B cell (primary cell): ENCODE measurements around the gene SEC23B. TPM values are rescaled to one million over a fixed set of nuclear protein-coding genes. Genes with fewer than 3 reads are reported as not detected.

ENCODE experiments used
- ATAC-seq: fragments of 200-7000 bp; cut with Tn5 transposase; one replicate; pipeline ENCODE4 v1.10.0; 2021; ENCODE audit warnings: low read depth, mild to moderate bottlenecking, moderate number of reproducible peaks, moderate library complexity
- CTCF ChIA-PET: fragments of 350-600 bp; sonication (Branson Sonifier 250); formaldehyde crosslinking; loops from one replicate; lab custom pipeline; 2021; ENCODE audit warnings: antibody characterized with exemption, inconsistent platforms; lab: Charles Lee
- POLR2A ChIA-PET: fragments of 350-600 bp; sonication (Branson Sonifier 250); formaldehyde crosslinking; loops from one replicate; lab custom pipeline; 2021; ENCODE audit warnings: antibody characterized with exemption; lab: Charles Lee
- DNase-seq: peaks from one replicate; pipeline ENCODE4 v3.0.0; 2013
- H2AFZ ChIP-seq: 2 replicates; pipeline ENCODE4 v1.6.1; 2012; ENCODE audit warnings: mild to moderate bottlenecking, low read depth, low read length; ENCODE audit not compliant: insufficient read depth, poor library complexity, severe bottlenecking
- H3K27ac ChIP-seq, 2 donors: 1 replicate in 1 of 2; 2 replicates in 1 of 2; pipeline ENCODE4 v1.5.1; 2012 to 2013; ENCODE audit warnings: low read length in 2 of 2, mild to moderate bottlenecking in 2 of 2, moderate library complexity in 1 of 2
- H3K27me3 ChIP-seq, 4 experiments: fragments of 200-600 bp in 1 of 4; sonication (generic) in 1 of 4; replicated peaks in 1 of 4; 1 replicate in 2 of 4; 2 replicates in 2 of 4; pipeline versions ENCODE4 v1.6.1 to v1.7.0; 2013 to 2016; ENCODE audit warnings: low read length in 3 of 4, mild to moderate bottlenecking in 2 of 4, mixed read lengths in 1 of 4, moderate library complexity in 1 of 4; ENCODE audit not compliant: insufficient read depth in 4 of 4, control insufficient read depth in 3 of 4; ENCODE audit errors: control extremely low read depth in 1 of 4
- H3K36me3 ChIP-seq, 2 experiments: replicated peaks in 1 of 2; 1 replicate in 1 of 2; 2 replicates in 1 of 2; pipeline versions ENCODE4 v1.6.1 to v1.7.1; 2013; ENCODE audit warnings: low read length in 1 of 2; ENCODE audit not compliant: insufficient read depth in 2 of 2, control insufficient read depth in 1 of 2; ENCODE audit errors: control extremely low read depth in 1 of 2, extremely low read depth in 1 of 2
- H3K4me1 ChIP-seq, 2 donors: fragments of 200-600 bp in 1 of 2; sonication (generic) in 1 of 2; 1 replicate in 1 of 2; 2 replicates in 1 of 2; pipeline versions ENCODE4 v1.5.1 to v1.6.1; 2013 to 2017; ENCODE audit warnings: low read length in 2 of 2; ENCODE audit not compliant: control insufficient read depth in 2 of 2, insufficient read depth in 2 of 2
- H3K4me2 ChIP-seq: replicated peaks from 2 replicates; pipeline ENCODE3; 2012; ENCODE audit warnings: mild to moderate bottlenecking, low read depth, low read length; ENCODE audit not compliant: poor library complexity, severe bottlenecking
- H3K4me3 ChIP-seq, 5 experiments: fragments of 200-600 bp in 1 of 5; sonication (generic) in 1 of 5; 1 replicate in 3 of 5; 2 replicates in 2 of 5; pipeline versions ENCODE4 v1.5.1 to v1.7.0; 2011 to 2016; ENCODE audit warnings: low read length in 4 of 5, mild to moderate bottlenecking in 4 of 5, low read depth in 2 of 5, control low read depth in 1 of 5, moderate library complexity in 1 of 5; ENCODE audit not compliant: insufficient read depth in 1 of 5; ENCODE audit errors: control extremely low read depth in 1 of 5, extremely low read depth in 1 of 5
- H3K79me2 ChIP-seq: fragments of 200-600 bp; sonication (generic); one replicate; pipeline ENCODE4 v1.6.0; 2016; ENCODE audit warnings: low read length; ENCODE audit not compliant: control insufficient read depth, insufficient read depth
- H3K9ac ChIP-seq: fragments of 200-600 bp; sonication (generic); 2 replicates; pipeline ENCODE4 v1.6.1; 2017; ENCODE audit warnings: mild to moderate bottlenecking, low read length, moderate library complexity
- H3K9me3 ChIP-seq, 3 donors: one replicate each; pipeline versions ENCODE4 v1.6.1 to v1.7.1; 2013; ENCODE audit warnings: low read length in 2 of 3; ENCODE audit not compliant: control insufficient read depth in 2 of 3, insufficient read depth in 1 of 3; ENCODE audit errors: control extremely low read depth in 1 of 3
- H4K20me1 ChIP-seq: 2 replicates; pipeline ENCODE4 v1.6.0; 2012; ENCODE audit warnings: mild to moderate bottlenecking, low read length; ENCODE audit not compliant: insufficient read depth, control insufficient read depth, poor library complexity, severe bottlenecking
- H3K27ac Mint-ChIP-seq: one replicate; pipeline ENCODE4 v1.8.0; 2021; ENCODE audit warnings: mixed read lengths
- H3K27me3 Mint-ChIP-seq: one replicate; pipeline ENCODE4 v1.8.0; 2021; ENCODE audit warnings: mixed read lengths
- H3K4me1 Mint-ChIP-seq: one replicate; pipeline ENCODE4 v1.8.0; 2021; ENCODE audit warnings: mixed read lengths
- H3K4me3 Mint-ChIP-seq: one replicate; pipeline ENCODE4 v1.8.0; 2021; ENCODE audit warnings: mixed read lengths
- H3K9me3 Mint-ChIP-seq: one replicate; pipeline ENCODE4 v1.8.0; 2022; ENCODE audit warnings: mixed read lengths; ENCODE audit not compliant: insufficient read depth
- EZH2 ChIP-seq: IDR thresholded peaks from 2 replicates; pipeline ENCODE4 v1.6.1; 2012; ENCODE audit warnings: borderline replicate concordance, low read depth, mild to moderate bottlenecking, moderate library complexity, low read length; ENCODE audit not compliant: insufficient read depth, poor library complexity, severe bottlenecking
- WGBS: methylation state at CpG from one replicate; pipeline ENCODE4 v1.1.5; 2013; ENCODE audit warnings: missing lambda C conversion rate; ENCODE audit not compliant: insufficient coverage; 5-methylcytosine and 5-hydroxymethylcytosine counted together
- intact Hi-C: fragments of 100-400 bp; cut with micrococcal nuclease; formaldehyde crosslinking; loops from one replicate; pipeline ENCODE4 v1.10.0; 2022
- polyA plus RNA-seq: library from polyadenylated mRNA; depleted of rRNA; stranded (reverse); fragments of >200 nt; gene quantifications from 2 replicates; pipeline ENCODE4 v1.2.3, GENCODE V29; 2012
- total RNA-seq, 2 donors: library from RNA; stranded (reverse); fragments of 120-200 nt in 1 of 2; gene quantifications; 1 replicate in 1 of 2; 2 replicates in 1 of 2; pipeline versions ENCODE4 v1.2.3 to v1.2.4, GENCODE V29; 2013 to 2022
- TF ChIP-seq, protein P1 (sequence below): fragments of 200-600 bp; IDR thresholded peaks from one replicate; pipeline ENCODE4 v1.8.0; 2022; ENCODE audit warnings: antibody characterized with exemption, mild to moderate bottlenecking

The SEC23B gene
- total and polyA plus RNA-seq, 2 donors (not counting 1 experiment from before 2014, with no cell fraction given) = 19.5 to 39.4 TPM

DNA sequence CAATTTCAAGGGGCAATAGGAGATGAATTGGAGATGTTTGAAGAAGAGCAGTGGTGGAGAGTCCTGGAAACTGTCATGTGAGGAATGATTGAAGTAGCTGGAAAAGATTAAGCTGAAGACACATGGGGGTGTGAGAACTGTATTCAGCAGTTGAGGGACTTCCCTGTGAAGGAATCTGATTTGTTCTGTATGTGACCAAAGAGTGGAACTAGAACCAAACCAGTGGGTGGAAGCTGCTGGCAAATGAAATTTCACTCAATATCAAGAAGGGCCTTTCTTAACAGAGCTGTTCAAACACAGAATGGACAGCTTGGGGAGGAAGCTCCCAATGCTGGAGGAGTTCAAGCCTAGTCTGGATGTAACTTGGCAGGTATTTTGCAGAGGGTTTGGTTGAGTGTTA, 21.3 kb downstream of the SEC23B start:
- Mint-ChIP-seq H3K27ac (no peak overlapping the region), H3K4me3 (no peak overlapping the region), H3K27me3 (no peaks in the 10 kb centered on the region), H3K4me1 (no peaks in the 10 kb centered on the region), H3K9me3 (no peaks in the 10 kb centered on the region)
- no peaks in the 10 kb centered on the region for H4K20me1 ChIP-seq
- no peaks in the 10 kb centered on the region for H3K79me2 ChIP-seq
- H3K27me3 ChIP-seq = no peaks in the 10 kb centered on the region
- no peak overlapping the region for H3K4me3 ChIP-seq
- ATAC-seq = no peak
- H3K4me2 ChIP-seq = no peak overlapping the region
- ChIA-PET POLR2A (no interaction called here), CTCF (interaction anchor here (1.5 kb wide), 1 partner anchor 115 kb away, joined by 5 read pairs; no protein-coding TSS in a partner anchor)
- no peak overlapping the region for H2AFZ ChIP-seq
- H3K9me3 ChIP-seq = no peaks in the 10 kb centered on the region
- no peak overlapping the region for H3K27ac ChIP-seq
- no peak overlapping the region for H3K9ac ChIP-seq
- peaks cover 17 to 93% of the 10 kb centered on the region in 2 experiments for H3K36me3 ChIP-seq
- DNase-seq = no peak
- no peaks in the 10 kb centered on the region for H3K4me1 ChIP-seq
- TF ChIP-seq, protein P1, sequence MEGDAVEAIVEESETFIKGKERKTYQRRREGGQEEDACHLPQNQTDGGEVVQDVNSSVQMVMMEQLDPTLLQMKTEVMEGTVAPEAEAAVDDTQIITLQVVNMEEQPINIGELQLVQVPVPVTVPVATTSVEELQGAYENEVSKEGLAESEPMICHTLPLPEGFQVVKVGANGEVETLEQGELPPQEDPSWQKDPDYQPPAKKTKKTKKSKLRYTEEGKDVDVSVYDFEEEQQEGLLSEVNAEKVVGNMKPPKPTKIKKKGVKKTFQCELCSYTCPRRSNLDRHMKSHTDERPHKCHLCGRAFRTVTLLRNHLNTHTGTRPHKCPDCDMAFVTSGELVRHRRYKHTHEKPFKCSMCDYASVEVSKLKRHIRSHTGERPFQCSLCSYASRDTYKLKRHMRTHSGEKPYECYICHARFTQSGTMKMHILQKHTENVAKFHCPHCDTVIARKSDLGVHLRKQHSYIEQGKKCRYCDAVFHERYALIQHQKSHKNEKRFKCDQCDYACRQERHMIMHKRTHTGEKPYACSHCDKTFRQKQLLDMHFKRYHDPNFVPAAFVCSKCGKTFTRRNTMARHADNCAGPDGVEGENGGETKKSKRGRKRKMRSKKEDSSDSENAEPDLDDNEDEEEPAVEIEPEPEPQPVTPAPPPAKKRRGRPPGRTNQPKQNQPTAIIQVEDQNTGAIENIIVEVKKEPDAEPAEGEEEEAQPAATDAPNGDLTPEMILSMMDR = no peak
- TF ChIP-seq EZH2 = no peak
- intact Hi-C loops = no loop called here

DNA sequence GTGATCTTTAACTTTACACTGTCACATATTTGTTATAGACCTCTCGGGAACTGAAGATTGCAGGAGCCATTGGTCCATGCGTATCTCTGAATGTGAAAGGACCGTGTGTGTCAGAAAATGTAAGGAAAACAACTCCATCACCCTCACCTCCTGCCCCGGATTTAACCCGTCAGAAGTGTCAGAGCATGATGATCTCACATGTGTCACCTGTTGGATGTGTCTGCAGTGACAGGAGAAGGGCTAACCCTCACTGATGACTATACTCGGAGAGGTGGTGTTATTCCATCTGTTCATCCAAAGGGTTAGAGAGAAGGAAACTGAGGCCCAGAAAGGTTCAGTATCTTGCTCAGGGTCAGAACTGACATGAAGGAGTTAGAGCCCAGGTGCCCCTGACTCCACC, 24.9 kb downstream of the SEC23B start:
- Mint-ChIP-seq H3K27me3 (no peaks in the 10 kb centered on the region), H3K27ac (no peak overlapping the region), H3K9me3 (no peaks in the 10 kb centered on the region), H3K4me3 (no peak overlapping the region), H3K4me1 (no peaks in the 10 kb centered on the region)
- no peaks in the 10 kb centered on the region for H3K4me1 ChIP-seq
- 94% methylated on average over 2 of the region's 6 CpGs for WGBS
- no peaks in the 10 kb centered on the region for H4K20me1 ChIP-seq
- DNase-seq = no peak
- TF ChIP-seq EZH2 = no peak
- TF ChIP-seq, protein P1 = no peak
- H3K27ac ChIP-seq = no peak overlapping the region
- no peaks in the 10 kb centered on the region for H3K27me3 ChIP-seq
- ATAC-seq = no peak
- H3K4me2 ChIP-seq = no peak overlapping the region
- no peaks in the 10 kb centered on the region for H3K9me3 ChIP-seq
- POLR2A ChIA-PET = no interaction called here
- H2AFZ ChIP-seq = no peak overlapping the region
- H3K9ac ChIP-seq = no peak overlapping the region
- CTCF ChIA-PET = no interaction called here
- peaks cover 6 to 83% of the 10 kb centered on the region in 2 experiments for H3K36me3 ChIP-seq
- H3K4me3 ChIP-seq = no peak overlapping the region
- no peaks in the 10 kb centered on the region for H3K79me2 ChIP-seq
- intact Hi-C loops = no loop called here
